Activated CD4-positive, CD25-positive, alpha-beta regulatory T cell (primary cell): ENCODE measurements around the gene TRIL.

ENCODE experiments used
- DNase-seq, 4 experiments: peaks; one replicate each; lab custom pipeline; 2025; lab: John Stamatoyannopoulos, UW

TRIL gene

GRCh38 chr7:28983396-28984190 is 25.5 kb upstream of the TRIL start:
- no peak for DNase-seq

- no peak for DNase-seq
Observed at GRCh38 chr7:28981161-28981465, 23.0 kb upstream of the TRIL start.

DNA sequence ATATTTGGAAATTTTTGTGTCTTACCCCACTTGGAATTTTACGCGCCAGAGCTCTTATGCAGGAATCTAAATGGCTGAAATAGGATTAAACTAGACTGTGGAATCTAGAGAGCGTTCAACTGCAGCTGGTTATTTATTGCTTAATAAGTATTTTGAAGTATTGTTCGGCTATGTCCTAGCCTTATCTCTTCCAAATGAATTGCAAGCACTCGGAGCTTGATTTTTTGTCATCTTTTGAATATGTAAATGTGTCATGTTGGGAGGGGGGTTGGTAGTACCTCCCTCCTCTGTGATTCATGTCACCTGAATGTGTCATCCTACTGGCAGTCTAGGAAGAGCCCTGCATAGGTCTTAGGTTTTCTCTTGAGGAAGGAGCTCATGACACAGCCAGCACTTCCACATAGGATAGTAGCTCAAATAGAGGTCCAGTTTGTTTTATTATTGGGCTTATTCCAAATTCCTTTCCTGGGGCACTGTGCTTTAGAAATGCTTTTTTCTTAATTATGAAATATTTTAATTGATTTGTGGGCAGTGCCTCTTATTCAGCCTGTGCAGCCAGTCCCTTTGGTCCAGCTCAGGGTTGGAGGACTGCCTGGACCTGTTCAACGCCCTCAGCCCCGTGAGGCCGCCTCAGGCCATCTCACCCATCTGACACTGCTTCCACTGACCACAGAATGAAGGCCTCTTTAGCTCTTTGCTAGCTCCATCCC is 22.5 kb upstream of the TRIL start:
- DNase-seq = no peak

DNA sequence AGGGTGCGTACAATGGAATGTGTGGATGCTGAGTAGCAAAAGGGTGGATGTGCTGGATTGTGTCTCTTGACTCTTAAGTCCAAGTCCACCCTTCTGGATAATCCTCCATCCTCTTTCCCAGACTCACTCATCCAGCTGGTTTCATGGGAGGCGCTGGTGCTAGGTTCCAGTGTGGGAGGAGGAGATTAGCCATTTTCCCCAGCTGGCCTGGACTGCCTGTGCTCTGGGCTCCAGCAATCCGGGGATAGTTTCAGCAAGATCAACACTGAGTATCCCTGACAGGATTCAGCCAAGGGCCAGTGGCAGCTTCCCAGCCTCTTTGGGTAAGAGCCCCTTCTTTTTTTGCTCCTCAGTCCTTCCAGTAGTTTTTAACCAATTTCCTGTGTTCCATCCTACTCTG is 21.6 kb upstream of the TRIL start:
- no peak for DNase-seq

DNA sequence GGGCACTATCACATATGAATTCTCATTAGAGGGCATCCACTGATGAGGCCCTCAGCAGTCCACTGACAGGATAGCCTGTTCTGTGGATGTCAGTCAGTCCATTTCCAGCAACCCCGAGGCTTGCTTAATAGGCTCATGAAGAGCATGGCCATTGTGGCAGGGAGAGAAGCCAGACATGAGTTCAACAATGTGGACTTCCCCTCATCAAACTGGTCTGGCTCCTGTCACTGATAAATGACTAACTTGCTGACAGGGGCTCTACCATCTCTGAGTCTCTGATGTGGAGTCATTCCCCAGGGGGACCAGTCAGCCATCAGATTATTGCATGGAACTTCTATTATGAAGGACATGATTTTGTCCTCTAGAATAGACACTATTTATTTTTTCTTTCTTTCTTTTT is 19.8 kb upstream of the TRIL start:
- no peak for DNase-seq

GRCh38 chr7:28976022-28976421 is 17.9 kb upstream of the TRIL start:
- DNase-seq = no peak

- no peak for DNase-seq
Observed at GRCh38 chr7:28973591-28973990, 15.5 kb upstream of the TRIL start.

- no peak for DNase-seq
Observed at GRCh38 chr7:28964056-28964455, 5.9 kb upstream of the TRIL start.

- DNase-seq = no peak
Observed at GRCh38 chr7:28961972-28962371, 3.8 kb upstream of the TRIL start.

DNA sequence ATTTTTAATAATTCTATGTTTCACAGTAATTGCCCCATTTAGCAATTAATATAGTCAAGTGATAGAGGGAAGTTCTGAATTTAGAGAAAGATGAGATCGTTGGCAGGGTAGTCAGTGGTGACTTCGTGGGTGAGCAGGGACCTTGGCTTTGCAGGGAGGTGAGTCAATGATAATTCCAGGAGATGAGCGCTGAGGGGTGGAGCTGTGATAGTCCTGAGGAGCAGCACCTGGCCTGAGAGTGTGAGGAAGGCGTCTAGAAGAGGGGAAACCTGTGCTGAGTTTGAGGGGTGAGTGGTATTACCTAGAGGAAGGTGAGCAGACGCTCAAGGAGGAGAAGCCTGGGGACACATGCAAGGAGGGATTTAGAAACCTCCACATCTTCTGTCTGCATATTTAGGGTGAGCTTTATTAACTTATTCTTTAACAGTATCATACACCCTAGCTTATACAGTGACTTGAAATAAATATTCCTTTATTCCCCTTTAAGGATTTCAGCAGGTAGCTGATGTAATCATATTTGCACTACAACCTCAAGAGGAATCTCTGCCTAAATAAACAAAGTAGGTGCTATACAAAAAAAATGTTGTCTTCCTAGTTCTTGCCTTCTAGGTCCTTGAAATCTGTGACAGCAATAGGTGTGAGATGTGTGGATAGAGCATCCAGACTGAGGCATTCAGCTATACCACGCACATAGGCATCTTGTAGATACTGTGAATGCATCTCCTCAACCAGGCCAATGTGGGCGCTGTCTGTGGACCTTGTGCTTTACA is 2.1 kb upstream of the TRIL start:
- no peak for DNase-seq

- DNase-seq = no peak
Observed at GRCh38 chr7:28958980-28959347, 834 bp upstream of the TRIL start.

DNA sequence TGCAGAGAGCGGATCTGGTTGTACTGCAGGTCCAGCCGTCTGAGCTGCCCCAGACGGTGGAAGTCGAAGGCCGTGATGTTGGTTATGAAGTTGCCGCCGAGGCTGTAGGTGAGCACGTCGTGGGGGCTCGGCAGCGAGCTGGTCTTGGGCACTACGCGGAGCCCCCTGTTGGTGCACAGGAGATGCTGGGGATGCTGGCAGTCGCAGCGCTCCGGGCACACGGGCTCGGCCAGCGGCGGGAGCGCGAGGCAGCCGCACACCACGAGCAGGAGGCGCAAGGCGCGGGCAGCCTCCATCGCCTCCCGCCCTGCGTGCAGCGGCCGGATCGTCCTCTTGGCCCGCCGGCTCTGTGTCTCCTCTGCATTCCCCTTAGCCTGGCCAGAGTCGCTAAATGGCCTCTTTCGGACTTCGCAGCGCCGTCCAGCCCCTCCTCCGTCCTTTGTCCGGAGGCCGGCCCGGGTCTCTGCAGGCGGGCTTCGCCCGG is 337 bp downstream of the TRIL start:
- DNase-seq = no peak

- no peak for DNase-seq
Observed at GRCh38 chr7:28957064-28957750, 923 bp downstream of the TRIL start.

DNA sequence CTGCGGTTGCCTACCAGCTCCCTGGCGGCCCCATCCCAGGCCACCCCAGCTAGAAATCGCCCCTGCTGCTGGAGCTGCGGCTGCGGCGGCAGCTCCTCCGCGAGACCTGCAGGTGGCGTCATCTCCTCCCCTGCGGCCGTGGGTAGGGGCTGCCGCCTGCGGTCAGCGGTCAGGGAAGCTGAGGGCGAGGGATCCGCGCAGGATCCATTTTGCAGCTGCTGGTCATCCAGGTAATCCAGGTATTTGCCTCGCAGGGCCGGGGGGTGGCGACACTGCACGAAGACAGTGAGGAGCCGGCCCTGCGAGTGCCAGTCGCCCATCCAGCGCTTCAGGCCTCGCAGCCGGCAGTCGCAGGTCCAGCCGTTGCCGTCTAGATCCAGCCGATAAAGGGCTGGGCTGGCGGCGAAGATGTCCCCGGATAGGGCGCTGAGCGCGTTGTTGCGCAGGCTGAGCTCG is 1.5 kb downstream of the TRIL start:
- DNase-seq = no peak

DNA sequence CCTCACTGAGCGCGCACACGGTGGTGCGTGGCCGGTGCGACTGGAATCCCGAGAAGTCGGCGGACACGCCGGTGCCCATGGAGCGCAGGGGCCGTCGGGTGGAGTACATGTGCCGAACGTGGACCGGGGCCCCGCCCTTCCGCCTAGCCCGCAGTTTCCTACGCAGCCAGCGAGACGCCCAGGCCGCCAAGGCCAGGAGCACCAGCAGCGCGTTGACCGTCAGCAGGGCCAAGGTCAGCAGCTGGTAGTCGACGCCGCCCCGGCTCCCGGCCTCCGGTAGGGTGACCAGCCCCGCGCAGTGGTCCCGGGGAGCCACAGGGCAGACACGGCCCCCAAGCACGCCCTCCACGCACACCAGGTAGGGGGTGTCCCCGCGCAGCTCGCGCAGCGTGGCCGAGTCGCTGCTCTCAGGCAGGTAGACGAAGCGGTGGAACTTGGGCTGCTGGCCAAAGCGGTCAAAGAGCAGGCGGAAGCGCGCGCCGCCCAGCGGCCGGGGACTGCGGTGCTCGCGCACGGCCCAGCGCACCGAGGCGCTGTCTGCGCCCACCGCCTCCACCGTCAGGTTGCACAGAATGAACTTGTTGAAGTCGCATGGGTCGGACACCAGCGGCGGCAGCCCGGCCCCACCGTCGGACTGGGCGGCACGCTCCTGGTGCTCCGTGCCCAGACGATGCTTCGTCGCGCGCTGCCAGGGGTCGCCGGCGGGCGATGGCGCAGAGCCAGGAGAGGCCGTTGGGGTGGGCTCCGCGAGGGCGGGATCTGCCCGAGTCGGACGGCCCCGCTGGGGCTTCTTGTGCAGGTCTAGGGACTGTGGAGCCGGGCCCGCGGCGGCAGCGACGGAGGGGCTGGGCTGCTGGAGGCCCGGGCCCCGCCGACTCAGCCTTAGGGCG is 2.2 kb downstream of the TRIL start:
- no peak for DNase-seq

- DNase-seq = no peak
Observed at GRCh38 chr7:28955356-28955717, 2.8 kb downstream of the TRIL start.

DNA sequence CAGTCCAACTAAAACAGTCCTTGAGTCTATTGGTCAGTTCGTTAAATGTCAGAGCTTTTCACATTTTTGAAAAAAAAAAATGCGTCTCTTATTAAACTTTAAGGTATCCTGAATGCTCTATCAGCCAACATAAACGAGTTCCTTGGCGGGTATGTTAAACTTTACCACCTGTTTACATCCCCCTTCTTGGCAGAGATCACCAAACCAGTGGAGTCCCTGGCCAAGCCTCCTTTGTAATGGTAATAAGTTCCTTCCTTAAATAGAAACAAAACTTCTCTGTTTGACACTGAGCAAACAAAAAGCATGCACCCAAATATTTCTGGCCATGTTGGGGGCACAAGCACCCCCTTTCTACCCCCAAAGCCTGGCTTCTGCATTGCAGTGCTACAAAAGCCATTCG is 3.2 kb downstream of the TRIL start:
- DNase-seq = no peak

GRCh38 chr7:28954471-28954870 is 3.7 kb downstream of the TRIL start:
- DNase-seq = no peak

DNA sequence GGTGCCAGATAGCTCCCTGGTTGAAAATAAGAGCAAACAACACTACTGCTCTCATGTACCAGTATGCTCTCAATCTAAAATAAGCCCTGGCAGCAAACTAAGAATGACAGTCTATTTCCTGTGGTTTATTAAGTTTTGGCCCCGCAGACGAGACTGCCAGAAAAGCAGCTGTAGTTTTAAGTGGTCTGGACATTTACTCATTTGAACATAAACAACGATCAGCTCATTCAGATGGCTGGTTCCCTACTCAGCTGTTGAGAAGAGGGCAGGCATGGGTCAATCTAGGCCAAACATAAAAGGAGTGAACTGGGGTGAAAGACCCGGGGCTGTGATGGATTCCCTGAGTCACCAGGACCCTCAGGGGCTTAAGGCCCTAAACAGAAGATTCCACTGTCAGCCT is 4.5 kb downstream of the TRIL start:
- no peak for DNase-seq

DNA sequence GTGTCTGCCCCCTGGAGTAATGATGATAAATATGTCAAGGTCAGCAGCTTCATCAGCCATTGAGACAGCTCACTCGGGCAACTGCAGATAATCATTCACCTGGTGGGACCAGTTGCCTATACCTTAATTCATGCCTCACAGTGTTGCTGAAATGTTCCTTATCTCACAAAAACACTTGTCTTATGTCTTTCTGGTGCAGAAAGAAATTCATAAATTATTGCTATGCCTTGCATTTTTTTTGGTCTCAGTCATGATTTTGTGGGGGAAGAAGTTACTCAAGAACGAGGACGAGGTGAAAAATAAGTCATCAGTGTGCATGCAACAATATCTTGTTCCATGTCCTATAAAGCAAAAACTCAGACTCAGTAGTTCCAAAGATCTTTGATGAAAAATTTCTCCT is 16.0 kb downstream of the TRIL start:
- no peak for DNase-seq

DNA sequence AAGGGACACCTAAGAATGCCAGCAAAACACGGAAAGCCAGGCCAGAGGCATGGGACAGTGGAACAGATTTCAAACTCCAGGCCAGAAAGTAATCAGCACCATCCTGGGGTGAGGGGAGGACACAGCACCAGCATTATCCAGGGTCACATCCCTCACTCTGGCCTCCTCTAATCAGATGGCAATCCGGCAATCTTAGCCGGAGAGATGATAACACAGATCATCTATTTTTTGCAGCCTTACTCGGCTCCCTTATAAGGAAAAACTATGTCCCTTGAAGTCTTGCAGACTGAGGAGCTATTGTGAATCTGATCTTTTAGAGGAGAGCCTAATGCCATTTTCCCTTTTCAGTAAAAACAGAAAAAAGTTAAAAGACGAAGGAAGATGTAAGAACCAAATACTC is 16.5 kb downstream of the TRIL start:
- no peak for DNase-seq
